ENCODE measurements around the gene KAT7.

DNA sequence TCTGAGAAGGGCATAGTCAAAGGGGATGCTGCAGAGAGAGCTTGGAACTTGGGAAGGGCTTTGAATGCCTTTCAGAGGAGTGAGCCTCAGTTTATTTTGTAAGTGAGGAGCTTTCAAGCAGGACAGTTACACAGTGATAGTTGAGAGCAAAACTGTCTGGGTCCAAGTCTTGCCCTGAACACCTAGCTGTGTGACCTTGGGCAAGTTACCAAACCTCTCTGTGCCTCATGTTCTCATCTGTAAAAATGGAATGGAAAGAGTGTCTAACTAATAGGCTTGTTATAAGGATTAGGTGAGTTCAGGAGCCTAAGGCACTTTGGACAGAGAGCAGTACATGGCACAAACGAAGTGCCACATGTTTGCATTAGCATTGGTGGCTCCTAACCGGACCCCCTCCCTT, 86.4 kb downstream of the KAT7 start:
- TF ChIP-seq, protein P1, sequence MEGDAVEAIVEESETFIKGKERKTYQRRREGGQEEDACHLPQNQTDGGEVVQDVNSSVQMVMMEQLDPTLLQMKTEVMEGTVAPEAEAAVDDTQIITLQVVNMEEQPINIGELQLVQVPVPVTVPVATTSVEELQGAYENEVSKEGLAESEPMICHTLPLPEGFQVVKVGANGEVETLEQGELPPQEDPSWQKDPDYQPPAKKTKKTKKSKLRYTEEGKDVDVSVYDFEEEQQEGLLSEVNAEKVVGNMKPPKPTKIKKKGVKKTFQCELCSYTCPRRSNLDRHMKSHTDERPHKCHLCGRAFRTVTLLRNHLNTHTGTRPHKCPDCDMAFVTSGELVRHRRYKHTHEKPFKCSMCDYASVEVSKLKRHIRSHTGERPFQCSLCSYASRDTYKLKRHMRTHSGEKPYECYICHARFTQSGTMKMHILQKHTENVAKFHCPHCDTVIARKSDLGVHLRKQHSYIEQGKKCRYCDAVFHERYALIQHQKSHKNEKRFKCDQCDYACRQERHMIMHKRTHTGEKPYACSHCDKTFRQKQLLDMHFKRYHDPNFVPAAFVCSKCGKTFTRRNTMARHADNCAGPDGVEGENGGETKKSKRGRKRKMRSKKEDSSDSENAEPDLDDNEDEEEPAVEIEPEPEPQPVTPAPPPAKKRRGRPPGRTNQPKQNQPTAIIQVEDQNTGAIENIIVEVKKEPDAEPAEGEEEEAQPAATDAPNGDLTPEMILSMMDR (IDR thresholded peaks at IDR 0.05), result no peak
- TF ChIP-seq POLR2A (IDR thresholded peaks at IDR 0.05), result no peak

Measured in lower leg skin (tissue), 3 donors.